HCT116 (cell line): ENCODE results near the gene PNRC1. TPM values are rescaled to one million over a fixed set of nuclear protein-coding genes. Genes with fewer than 3 reads are reported as not detected.
"Not testable (repeated sequence)": the region's sequence is repeated elsewhere in the genome, so short reads cannot be mapped to it uniquely, and the experiment has no call there.

Experiments used
- ATAC-seq: fragments of 200-7000 bp; cut with Tn5 transposase; 2 replicates; pipeline ENCODE4 v1.9.1; 2020; ENCODE audit warnings: mild to moderate bottlenecking, moderate library complexity
- BruUV-seq: library from RNA; stranded (reverse); fragments of 400-500 nt; replicated peaks from 2 replicates; lab custom pipeline; 2021; lab: Mats Ljungman, UMichigan
- CTCF ChIA-PET: fragments of 300-600 bp; sonication (Branson Sonifier 250); formaldehyde crosslinking; loops from one replicate; lab custom pipeline; 2021; ENCODE audit warnings: antibody characterized with exemption; lab: Charles Lee
- POLR2A ChIA-PET: fragments of 300-600, 350-600 bp; sonication (Branson Sonifier 250); formaldehyde crosslinking; loops from one replicate; lab custom pipeline; 2021; ENCODE audit warnings: antibody characterized with exemption; lab: Charles Lee
- RAD21 ChIA-PET, 2 experiments: fragments of 300-600 bp; sonication (Branson Sonifier 250); formaldehyde crosslinking; loops; one replicate each; lab custom pipeline; 2023; ENCODE audit warnings: low total read pairs in 2 of 2; ENCODE audit not compliant: uncharacterized antibody in 2 of 2, unreplicated experiment in 2 of 2, low non-redundant PET in 1 of 2; lab: Charles Lee
- DNase-seq: peaks from one replicate; pipeline ENCODE4 v3.0.0-alpha.2; 2010; ENCODE audit warnings: low read depth, low spot score
- H2AFZ ChIP-seq: fragments of 200-600 bp; shearing (Covaris generic), sonication (generic); 2 replicates; pipeline ENCODE4 v1.6.1; 2017; ENCODE audit warnings: low read depth, mixed run types, mixed read lengths, antibody characterized with exemption, low read length; ENCODE audit not compliant: poor library complexity, severe bottlenecking
- H3K27ac ChIP-seq: 2 replicates; pipeline ENCODE4 v1.5.1; 2012; ENCODE audit warnings: low read depth, low read length
- H3K27me3 ChIP-seq: fragments of 200-600 bp; sonication (generic); 2 replicates; pipeline ENCODE4 v1.6.1; 2016; ENCODE audit warnings: mixed run types, low read length, mixed read lengths; ENCODE audit not compliant: insufficient read depth
- H3K36me3 ChIP-seq, 2 experiments: fragments of 200-500 bp in 1 of 2; fragments of 200-600 bp in 1 of 2; sonication (Bioruptor generic) in 1 of 2; sonication (generic) in 1 of 2; 2 replicates each; pipeline versions ENCODE4 v1.5.1 to v1.6.1; 2014 to 2016; ENCODE audit warnings: low read length in 2 of 2, inconsistent platforms in 1 of 2, mixed read lengths in 1 of 2, mixed run types in 1 of 2; ENCODE audit not compliant: insufficient read depth in 2 of 2, control insufficient read depth in 1 of 2
- H3K4me1 ChIP-seq, 2 experiments: fragments of 200-600 bp in 1 of 2; sonication (generic) in 1 of 2; 2 replicates each; pipeline versions ENCODE4 v1.5.1 to v1.6.1; 2012 to 2017; ENCODE audit warnings: low read length in 2 of 2, inconsistent platforms in 1 of 2, mild to moderate bottlenecking in 1 of 2, mixed read lengths in 1 of 2, mixed run types in 1 of 2, moderate library complexity in 1 of 2; ENCODE audit not compliant: insufficient read depth in 2 of 2, control insufficient read depth in 1 of 2
- H3K4me2 ChIP-seq: fragments of 200-600 bp; sonication (generic); 2 replicates; pipeline ENCODE4 v1.6.1; 2017; ENCODE audit warnings: mixed run types, low read length, mixed read lengths
- H3K4me3 ChIP-seq, 2 experiments: fragments of 200-600 bp in 1 of 2; sonication (generic) in 1 of 2; replicated peaks in 1 of 2; 2 replicates each; pipeline ENCODE4 v1.5.1; 2011 to 2016; ENCODE audit warnings: low read length in 2 of 2, control low read depth in 1 of 2, low read depth in 1 of 2, mild to moderate bottlenecking in 1 of 2, mixed read lengths in 1 of 2, mixed run types in 1 of 2
- H3K79me2 ChIP-seq: fragments of 200-600 bp; sonication (generic); 2 replicates; pipeline ENCODE4 v1.6.1; 2017; ENCODE audit warnings: mild to moderate bottlenecking, mixed run types, low read length, moderate library complexity, mixed read lengths; ENCODE audit not compliant: insufficient read depth
- H3K9ac ChIP-seq: fragments of 200-600 bp; sonication (generic); 2 replicates; pipeline ENCODE4 v1.6.1; 2016; ENCODE audit warnings: low read length, mixed read lengths
- H3K9me2 ChIP-seq: fragments of 200-600 bp; sonication (generic), shearing (Covaris generic); 2 replicates; pipeline ENCODE4 v1.6.1; 2017; ENCODE audit warnings: mixed run types, mild to moderate bottlenecking, moderate library complexity; ENCODE audit not compliant: insufficient read depth
- H3K9me3 ChIP-seq, 2 experiments: fragments of 200-500 bp in 1 of 2; fragments of 200-600 bp in 1 of 2; sonication (Bioruptor generic) in 1 of 2; sonication (generic) in 1 of 2; 2 replicates each; pipeline ENCODE4 v1.6.1; 2014 to 2017; ENCODE audit warnings: low read length in 2 of 2, mixed read lengths in 2 of 2, inconsistent platforms in 1 of 2, low read depth in 1 of 2, mild to moderate bottlenecking in 1 of 2, mixed run types in 1 of 2, moderate library complexity in 1 of 2; ENCODE audit not compliant: control insufficient read depth in 1 of 2, insufficient read depth in 1 of 2
- H4K20me1 ChIP-seq: fragments of 200-600 bp; sonication (generic), shearing (Covaris generic); 2 replicates; pipeline ENCODE4 v1.6.1; 2017; ENCODE audit warnings: mixed run types, mild to moderate bottlenecking, moderate library complexity; ENCODE audit not compliant: insufficient read depth
- CBX3 ChIP-seq: IDR thresholded peaks from 2 replicates; pipeline ENCODE4 v1.6.1; 2012; ENCODE audit warnings: low read depth
- EGR1 ChIP-seq: IDR thresholded peaks from 2 replicates; pipeline ENCODE4 v1.6.1; 2012; ENCODE audit warnings: low read depth
- ELF1 ChIP-seq: IDR thresholded peaks from 2 replicates; pipeline ENCODE4 v1.6.1; 2012; ENCODE audit warnings: low read depth, borderline replicate concordance
- FOSL1 ChIP-seq: IDR thresholded peaks from 2 replicates; pipeline ENCODE4 v1.6.1; 2012; ENCODE audit warnings: low read depth
- JUND ChIP-seq: IDR thresholded peaks from 2 replicates; pipeline ENCODE4 v1.6.1; 2012
- POLR2A ChIP-seq: IDR thresholded peaks from 2 replicates; pipeline ENCODE4 v1.7.0; 2011; ENCODE audit warnings: borderline replicate concordance; ENCODE audit not compliant: insufficient read depth, insufficient read length; ENCODE audit errors: extremely low read depth
- POLR2AphosphoS5 ChIP-seq: IDR thresholded peaks from 2 replicates; pipeline ENCODE4 v1.6.1; 2011; ENCODE audit warnings: mild to moderate bottlenecking, low read depth, low read length, moderate library complexity
- RAD21 ChIP-seq: IDR thresholded peaks from 2 replicates; pipeline ENCODE4 v1.6.1; 2012; ENCODE audit warnings: low read depth, mild to moderate bottlenecking
- SRF ChIP-seq: IDR thresholded peaks from 2 replicates; pipeline ENCODE4 v1.6.1; 2012; ENCODE audit warnings: low read depth
- TCF7L2 ChIP-seq: IDR thresholded peaks from 2 replicates; pipeline ENCODE4 v1.7.0; 2011; ENCODE audit warnings: borderline replicate concordance, inconsistent platforms; ENCODE audit not compliant: insufficient read depth, insufficient read length; ENCODE audit errors: extremely low read depth
- intact Hi-C: fragments of 100-400 bp; cut with micrococcal nuclease; formaldehyde crosslinking; loops from 2 replicates; pipeline ENCODE4 v1.10.0; 2022
- total RNA-seq: library from RNA; stranded (reverse); gene quantifications from one replicate; pipeline ENCODE4 v1.2.1, GENCODE V29; 2021; ENCODE audit not compliant: unreplicated experiment
- TF ChIP-seq, protein P1 (sequence below): IDR thresholded peaks from 2 replicates; pipeline ENCODE4 v1.6.1; 2012

PNRC1 gene
- total RNA-seq, 1 experiment from 2014 or later = 66.8 TPM

GRCh38 chr6:89059227-89059626, 21.3 kb upstream of the PNRC1 start (continued):
- TF ChIP-seq RAD21 (no peak), CBX3 (no peak), JUND (no peak), POLR2AphosphoS5 (no peak), SRF (no peak)
- TF ChIP-seq, protein P1, sequence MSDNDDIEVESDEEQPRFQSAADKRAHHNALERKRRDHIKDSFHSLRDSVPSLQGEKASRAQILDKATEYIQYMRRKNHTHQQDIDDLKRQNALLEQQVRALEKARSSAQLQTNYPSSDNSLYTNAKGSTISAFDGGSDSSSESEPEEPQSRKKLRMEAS = no peak

GRCh38 chr6:89063881-89064280, 16.7 kb upstream of the PNRC1 start:
- CTCF ChIA-PET = no interaction called here
- RAD21 ChIA-PET = no interaction called here
- ATAC-seq = no peak
- Histone ChIP-seq H3K4me3 (no peak overlapping the region), H3K79me2 (no peaks in the 10 kb centered on the region), H4K20me1 (no peaks in the 10 kb centered on the region), H3K9ac (no peak overlapping the region), H3K36me3 (no peaks in the 10 kb centered on the region), H3K27ac (no peak overlapping the region), H3K4me2 (no peak overlapping the region), H2AFZ (no peak overlapping the region), H3K9me3 (no peaks in the 10 kb centered on the region), H3K4me1 (peaks cover 8 to 14% of the 10 kb centered on the region in 2 experiments), H3K9me2 (no peaks in the 10 kb centered on the region), H3K27me3 (no peaks in the 10 kb centered on the region)
- intact Hi-C loops = no loop called here
- TF ChIP-seq TCF7L2 (no peak), POLR2A (no peak), FOSL1 (no peak), ELF1 (no peak), CBX3 (no peak), EGR1 (no peak)
- no peak for DNase-seq
- POLR2A ChIA-PET = interaction anchor here (0.8 kb wide), 1 partner anchor 17 kb away, joined by 5 read pairs; the partner anchor contains the start of gene PNRC1
- no TSS peak for BruUV-seq

GRCh38 chr6:89064931-89065330, 15.6 kb upstream of the PNRC1 start:
- ATAC-seq, H3K9me3 ChIP-seq, intact Hi-C loops, H3K9me2 ChIP-seq, H3K36me3 ChIP-seq, BruUV-seq, H2AFZ ChIP-seq, DNase-seq, H3K4me3 ChIP-seq, H3K79me2 ChIP-seq, H3K9ac ChIP-seq, H3K27me3 ChIP-seq, CTCF ChIA-PET, POLR2A ChIA-PET, H4K20me1 ChIP-seq, H3K27ac ChIP-seq, RAD21 ChIA-PET, H3K4me2 ChIP-seq: not testable (repeated sequence)
- peaks cover 13 to 15% of the 10 kb centered on the region in 2 experiments for H3K4me1 ChIP-seq

GRCh38 chr6:89066121-89066520, 14.4 kb upstream of the PNRC1 start:
- H3K9me3 ChIP-seq, H3K9ac ChIP-seq, H4K20me1 ChIP-seq, POLR2A ChIA-PET, H3K9me2 ChIP-seq, BruUV-seq, intact Hi-C loops, H3K4me2 ChIP-seq, H3K27ac ChIP-seq, ATAC-seq, CTCF ChIA-PET, RAD21 ChIA-PET, H3K27me3 ChIP-seq, H3K4me3 ChIP-seq, H3K79me2 ChIP-seq, DNase-seq, H2AFZ ChIP-seq, H3K36me3 ChIP-seq: not testable (repeated sequence)
- H3K4me1 ChIP-seq = peaks cover 13 to 16% of the 10 kb centered on the region in 2 experiments
